GM19467 (cell line): ENCODE data around the gene PTCRA.

Experiments
- ATAC-seq: cut with Tn5 transposase; IDR thresholded peaks from one replicate; pipeline ENCODE4 v1.9.1; 2021; ENCODE audit warnings: mild to moderate bottlenecking, moderate library complexity; ENCODE audit not compliant: unreplicated experiment

PTCRA gene

GRCh38 chr6:42969431-42969830 lies 53.6 kb downstream of the PTCRA start:
- no peak for ATAC-seq

- ATAC-seq, result no peak
Observed at GRCh38 chr6:42969934-42970333, 54.1 kb downstream of the PTCRA start.

- no peak for ATAC-seq
Observed at GRCh38 chr6:42970871-42971612, 55.2 kb downstream of the PTCRA start.

- no peak for ATAC-seq
Observed at GRCh38 chr6:42971746-42972327, 56.0 kb downstream of the PTCRA start.

- no peak for ATAC-seq
Observed at GRCh38 chr6:42973926-42974325, 58.1 kb downstream of the PTCRA start.

- ATAC-seq, result no peak
Observed at GRCh38 chr6:42974919-42975505, 59.2 kb downstream of the PTCRA start.
